Smooth muscle cell (in vitro differentiated cells): Measurements from ENCODE around the gene SDC1. TPM values are rescaled to one million over a fixed set of nuclear protein-coding genes. Genes with fewer than 3 reads are reported as not detected.

Experiments used
- DNase-seq: peaks from one replicate; lab custom pipeline; 2025; ENCODE audit not compliant: unreplicated experiment; lab: John Stamatoyannopoulos, UW
- H2AFZ ChIP-seq: fragments of 200-600 bp; sonication (generic); 2 replicates; pipeline ENCODE4 v1.6.0; 2016; ENCODE audit warnings: antibody characterized with exemption, low read depth, mild to moderate bottlenecking
- H3F3A ChIP-seq: fragments of 200-600 bp; sonication (generic); 2 replicates; pipeline ENCODE4 v1.6.0; 2017; ENCODE audit warnings: antibody characterized with exemption, low read depth
- H3K27ac ChIP-seq: fragments of 200-600 bp; sonication (generic); 2 replicates; pipeline ENCODE4 v1.5.1; 2016; ENCODE audit warnings: low read depth, mild to moderate bottlenecking
- H3K27me3 ChIP-seq: fragments of 200-600 bp; sonication (generic); 2 replicates; pipeline ENCODE4 v1.6.1; 2016; ENCODE audit warnings: low read depth, mild to moderate bottlenecking
- H3K36me3 ChIP-seq: fragments of 200-600 bp; sonication (generic); 2 replicates; pipeline ENCODE4 v1.5.1; 2016; ENCODE audit warnings: low read depth
- H3K4me1 ChIP-seq: fragments of 200-600 bp; sonication (generic); 2 replicates; pipeline ENCODE4 v1.5.1; 2016; ENCODE audit warnings: low read depth
- H3K4me2 ChIP-seq: fragments of 200-600 bp; sonication (generic); 2 replicates; pipeline ENCODE4 v1.6.0; 2016; ENCODE audit warnings: mild to moderate bottlenecking
- H3K4me3 ChIP-seq: fragments of 200-600 bp; sonication (generic); 2 replicates; pipeline ENCODE4 v1.5.1; 2016; ENCODE audit warnings: mild to moderate bottlenecking
- H3K79me2 ChIP-seq: fragments of 200-600 bp; sonication (generic); 2 replicates; pipeline ENCODE4 v1.6.0; 2016; ENCODE audit warnings: low read depth, mild to moderate bottlenecking
- H3K9ac ChIP-seq: fragments of 200-600 bp; sonication (generic); 2 replicates; pipeline ENCODE4 v1.6.0; 2016; ENCODE audit warnings: low read depth
- H3K9me3 ChIP-seq: fragments of 200-600 bp; sonication (generic); replicated peaks from 2 replicates; pipeline ENCODE4 v1.5.1; 2016; ENCODE audit warnings: low read depth
- H4K20me1 ChIP-seq: fragments of 200-600 bp; sonication (generic); 2 replicates; pipeline ENCODE4 v1.6.0; 2016; ENCODE audit warnings: low read depth
- WGBS: methylation state at CpG from one replicate; pipeline ENCODE4 v1.1.7; 2016; ENCODE audit warnings: low lambda C conversion rate; 5-methylcytosine and 5-hydroxymethylcytosine counted together
- polyA plus RNA-seq: library from polyadenylated mRNA; unstranded; fragments of >200 nt; fragmentation: Nextera tagmentation; extraction: Ambion mirVana; gene quantifications from 2 replicates; pipeline ENCODE4 v1.2.1, GENCODE V29; 2016
- total RNA-seq: library from RNA; depleted of rRNA; stranded (reverse); fragments of >200 nt; gene quantifications from 2 replicates; pipeline ENCODE4 v1.2.3, GENCODE V29; 2014
- TF ChIP-seq, protein P1 (sequence below): fragments of 200-600 bp; sonication (generic); IDR thresholded peaks from 2 replicates; pipeline ENCODE4 v1.5.1; 2017; ENCODE audit warnings: borderline replicate concordance, mild to moderate bottlenecking, antibody characterized with exemption; ENCODE audit not compliant: insufficient read depth, poor library complexity, severe bottlenecking

The SDC1 gene
- total and polyA plus RNA-seq, 2 experiments from 2014 or later: 61.0 to 88.1 TPM

DNA sequence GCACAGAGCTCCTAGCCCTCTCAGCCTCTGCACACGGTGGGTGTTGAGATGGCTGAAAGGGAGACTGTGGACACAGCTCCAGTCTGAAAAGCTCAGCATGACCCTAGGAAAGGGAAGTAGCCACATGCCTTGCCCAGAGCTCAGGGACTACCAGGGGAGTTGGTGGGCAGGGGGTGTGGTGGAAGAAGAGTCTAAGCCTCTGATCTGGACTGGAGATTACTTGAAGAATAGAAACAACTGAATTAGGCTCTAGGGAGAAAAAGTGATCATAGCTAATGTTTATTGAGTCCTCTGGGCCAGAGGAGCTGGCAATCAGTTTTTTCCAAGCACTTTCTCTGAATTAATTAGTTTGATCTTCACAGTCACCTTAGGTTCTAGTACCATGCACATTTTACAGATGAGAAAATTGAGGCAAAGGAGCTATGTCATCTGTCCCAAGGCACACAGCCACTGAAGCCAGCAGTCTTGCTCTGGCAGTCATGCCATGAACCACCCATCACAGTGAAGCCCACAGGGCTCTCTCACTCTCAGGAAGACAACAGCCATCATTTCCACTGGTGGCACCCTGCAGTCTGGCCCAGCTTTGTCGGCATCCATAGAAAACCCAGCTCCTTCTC, 10.3 kb downstream of the SDC1 start:
- no peaks in the 10 kb centered on the region for H3F3A ChIP-seq
- H3K4me2 ChIP-seq: no peak overlapping the region
- H3K9ac ChIP-seq: no peak overlapping the region
- H3K9me3 ChIP-seq: no peaks in the 10 kb centered on the region
- no peak for DNase-seq
- no peak overlapping the region for H3K4me3 ChIP-seq
- no peak overlapping the region for H2AFZ ChIP-seq
- TF ChIP-seq, protein P1, sequence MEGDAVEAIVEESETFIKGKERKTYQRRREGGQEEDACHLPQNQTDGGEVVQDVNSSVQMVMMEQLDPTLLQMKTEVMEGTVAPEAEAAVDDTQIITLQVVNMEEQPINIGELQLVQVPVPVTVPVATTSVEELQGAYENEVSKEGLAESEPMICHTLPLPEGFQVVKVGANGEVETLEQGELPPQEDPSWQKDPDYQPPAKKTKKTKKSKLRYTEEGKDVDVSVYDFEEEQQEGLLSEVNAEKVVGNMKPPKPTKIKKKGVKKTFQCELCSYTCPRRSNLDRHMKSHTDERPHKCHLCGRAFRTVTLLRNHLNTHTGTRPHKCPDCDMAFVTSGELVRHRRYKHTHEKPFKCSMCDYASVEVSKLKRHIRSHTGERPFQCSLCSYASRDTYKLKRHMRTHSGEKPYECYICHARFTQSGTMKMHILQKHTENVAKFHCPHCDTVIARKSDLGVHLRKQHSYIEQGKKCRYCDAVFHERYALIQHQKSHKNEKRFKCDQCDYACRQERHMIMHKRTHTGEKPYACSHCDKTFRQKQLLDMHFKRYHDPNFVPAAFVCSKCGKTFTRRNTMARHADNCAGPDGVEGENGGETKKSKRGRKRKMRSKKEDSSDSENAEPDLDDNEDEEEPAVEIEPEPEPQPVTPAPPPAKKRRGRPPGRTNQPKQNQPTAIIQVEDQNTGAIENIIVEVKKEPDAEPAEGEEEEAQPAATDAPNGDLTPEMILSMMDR: no peak
- peaks cover 10% of the 10 kb centered on the region for H3K79me2 ChIP-seq
- no peaks in the 10 kb centered on the region for H3K36me3 ChIP-seq
- peaks cover 15% of the 10 kb centered on the region for H3K4me1 ChIP-seq
- no peaks in the 10 kb centered on the region for H4K20me1 ChIP-seq
- 74% methylated on average over 2 of the region's 2 CpGs for WGBS
- H3K27ac ChIP-seq: peak overlapping the region; percentile 42
- H3K27me3 ChIP-seq: no peaks in the 10 kb centered on the region

DNA sequence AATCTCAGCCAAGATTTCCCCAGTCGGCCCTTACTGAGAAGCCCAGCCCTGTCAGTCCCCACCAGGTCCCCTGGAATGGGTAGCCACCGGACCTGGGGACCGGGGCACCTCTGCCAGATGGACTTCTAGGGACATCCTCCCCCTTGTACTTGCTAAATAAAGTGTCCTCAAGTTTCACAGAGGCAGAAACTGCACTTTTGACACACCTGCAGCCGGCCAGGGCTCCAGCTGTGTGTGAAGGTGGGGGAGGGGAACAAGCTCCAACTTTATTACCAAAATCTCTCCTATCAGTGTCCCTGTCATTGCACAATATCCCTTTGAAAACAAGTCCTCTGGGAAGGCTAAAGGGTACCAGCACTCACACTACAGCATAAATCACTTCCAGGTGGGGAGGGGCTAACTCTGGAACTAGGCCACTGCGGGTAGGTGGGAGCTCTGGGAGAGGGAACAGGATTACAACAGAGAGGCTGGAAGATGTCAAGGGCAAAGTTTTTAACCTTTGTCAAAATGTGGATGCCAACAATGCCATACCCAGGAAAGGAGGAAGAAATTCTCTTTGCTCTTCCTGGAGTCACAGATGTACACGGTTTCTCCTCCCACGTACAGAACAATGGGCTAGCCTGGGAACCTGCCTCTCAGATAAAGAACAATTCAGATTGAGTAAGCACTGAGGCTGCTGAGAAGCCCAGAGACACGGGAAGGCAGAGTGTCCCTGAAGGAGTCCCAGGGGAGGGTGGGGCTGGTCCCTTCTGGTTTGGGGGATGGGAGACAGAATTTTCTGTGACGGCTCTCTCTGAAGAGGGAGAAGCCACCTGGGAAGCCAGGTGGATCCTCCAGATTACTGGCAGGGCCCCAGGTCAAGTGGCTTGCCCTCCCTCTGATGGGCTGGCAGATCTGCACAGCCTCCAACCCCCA, 11.0 kb downstream of the SDC1 start:
- Histone ChIP-seq H3K4me2 (peak overlapping the region; percentile 70), H3K36me3 (no peaks in the 10 kb centered on the region), H3F3A (no peaks in the 10 kb centered on the region), H2AFZ (no peak overlapping the region), H3K27ac (peak overlapping the region; percentile 87), H4K20me1 (no peaks in the 10 kb centered on the region), H3K4me3 (no peak overlapping the region), H3K9me3 (no peaks in the 10 kb centered on the region), H3K79me2 (peaks cover 5% of the 10 kb centered on the region), H3K4me1 (peaks cover 15% of the 10 kb centered on the region), H3K27me3 (no peaks in the 10 kb centered on the region), H3K9ac (no peak overlapping the region)
- no peak for DNase-seq
- WGBS: 66% methylated on average over 8 of the region's 9 CpGs
- TF ChIP-seq, protein P1: no peak

DNA sequence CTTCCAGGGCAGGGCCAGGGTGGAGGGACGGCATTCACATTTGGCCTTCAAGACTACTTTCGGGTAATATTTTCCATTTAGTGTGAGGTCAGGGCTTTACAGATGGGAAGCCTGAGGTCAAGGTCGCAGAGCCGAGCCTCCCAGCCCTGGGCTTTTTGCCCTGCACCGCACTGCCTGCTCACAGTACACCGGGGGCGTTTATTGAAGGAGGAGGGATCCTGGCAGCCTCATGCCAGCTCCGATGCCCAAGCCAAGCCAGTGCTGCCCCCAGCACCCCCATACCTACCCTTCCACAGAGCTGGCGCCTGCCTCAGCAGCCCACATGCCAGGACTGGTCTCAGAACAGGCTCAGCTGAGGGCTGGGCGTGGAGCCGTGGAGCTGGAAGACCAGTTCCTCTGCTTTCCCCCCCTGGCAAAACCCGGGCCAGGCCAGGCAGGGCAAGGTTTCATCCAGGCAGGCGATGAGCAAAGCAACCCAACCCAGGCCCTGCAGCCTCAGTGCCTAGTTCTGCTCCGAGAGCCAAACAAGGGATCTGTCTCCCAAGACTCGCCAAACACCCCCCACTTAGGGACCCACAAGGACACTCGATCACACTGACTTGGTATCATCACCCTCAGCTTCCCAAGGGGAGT, 11.9 kb downstream of the SDC1 start:
- H3K9ac ChIP-seq: peak overlapping the region; percentile 64
- 67% methylated on average over 16 of the region's 16 CpGs for WGBS
- H3K27ac ChIP-seq: peak overlapping the region; percentile 87
- DNase-seq: no peak
- peaks cover 5% of the 10 kb centered on the region for H3K79me2 ChIP-seq
- no peak overlapping the region for H3K4me3 ChIP-seq
- H4K20me1 ChIP-seq: no peaks in the 10 kb centered on the region
- H2AFZ ChIP-seq: peak overlapping the region; percentile 41
- no peaks in the 10 kb centered on the region for H3F3A ChIP-seq
- peak overlapping the region; percentile 70 for H3K4me2 ChIP-seq
- H3K27me3 ChIP-seq: no peaks in the 10 kb centered on the region
- TF ChIP-seq, protein P1: no peak
- no peaks in the 10 kb centered on the region for H3K36me3 ChIP-seq
- H3K9me3 ChIP-seq: no peaks in the 10 kb centered on the region
- peaks cover 15% of the 10 kb centered on the region for H3K4me1 ChIP-seq
